ENCODE measurements around the gene UBE2S. TPM values are rescaled to one million over a fixed set of nuclear protein-coding genes. Genes with fewer than 3 reads are reported as not detected.

Gene UBE2S
- total RNA-seq, 1 experiment from 2014 or later = 345 TPM

- intact Hi-C loops (cut with micrococcal nuclease) = no loop called here
- ChIA-PET CTCF (interaction anchor here (0.8 to 1.8 kb wide), 4 partner anchors 12 to 153 kb away, joined by 3 to 5 read pairs (median 5); no protein-coding TSS in a partner anchor), POLR2A (interaction anchor here (0.7 to 0.9 kb wide), 3 partner anchors 18 to 307 kb away, joined by 3 to 4 read pairs (median 4); no protein-coding TSS in a partner anchor)
These were observed 56.8 kb downstream of the UBE2S start for GRCh38 chr19:55350620-55351315.

More at GRCh38 chr19:55350620-55351315, 56.8 kb downstream of the UBE2S start:
- H3K36me3 Mint-ChIP-seq (ENCODE audit: insufficient read depth, unreplicated experiment) = peaks cover 13% of the 10 kb centered on the region
- peaks cover 19% of the 10 kb centered on the region for H3K4me1 Mint-ChIP-seq (ENCODE audit: insufficient read depth, unreplicated experiment)
- no peak for DNase-seq (ENCODE audit: unreplicated experiment)
- BruUV-seq (replicated peaks) = no TSS peak
- H3K27me3 Mint-ChIP-seq (ENCODE audit: insufficient read depth, unreplicated experiment) = no peaks in the 10 kb centered on the region
- no peak overlapping the region for H3K4me3 Mint-ChIP-seq (ENCODE audit: unreplicated experiment)
- no peaks in the 10 kb centered on the region for H3K9me3 Mint-ChIP-seq (ENCODE audit: unreplicated experiment)
- no peak for TF ChIP-seq CTCF (IDR thresholded peaks at IDR 0.05; ENCODE audit: unreplicated experiment)
- no peak overlapping the region for H3K27ac Mint-ChIP-seq (ENCODE audit: low read depth, unreplicated experiment)

Other genes with a start within 250 kb of the UBE2S start
- 3.9 and 4.9 TPM in 2 replicates for gene DNAAF3, start 241.2 kb downstream of the UBE2S start, total RNA-seq (2022)
- not detected in 2 replicates for gene SYT5, start 227.5 kb downstream of the UBE2S start, total RNA-seq (2022)
- gene PTPRH, start 198.3 kb downstream of the UBE2S start, total RNA-seq (2022) = 0.56 and 2.3 TPM in 2 replicates
- gene TMEM86B, start 179.0 kb downstream of the UBE2S start, total RNA-seq (2022) = 4.2 and 4.7 TPM in 2 replicates
- gene PPP6R1, start 148.8 kb downstream of the UBE2S start, total RNA-seq (2022) = 70.6 and 78.9 TPM in 2 replicates
- 49.2 and 53.1 TPM in 2 replicates for gene HSPBP1, start 127.7 kb downstream of the UBE2S start, total RNA-seq (2022)
- gene BRSK1, start 123.8 kb downstream of the UBE2S start, total RNA-seq (2022) = 3.8 and 5.1 TPM in 2 replicates
- gene TMEM150B, start 82.4 kb downstream of the UBE2S start, total RNA-seq (2022) = not detected in 2 replicates
- gene KMT5C, start 67.9 kb downstream of the UBE2S start, total RNA-seq (2022) = 12.9 and 16.8 TPM in 2 replicates
- 0.33 and 0.93 TPM in 2 replicates for gene COX6B2, start 53.1 kb downstream of the UBE2S start, total RNA-seq (2022)
- gene GARIN5B, start 44.5 kb downstream of the UBE2S start, total RNA-seq (2022) = not detected in 2 replicates
- gene IL11, start 37.3 kb downstream of the UBE2S start, total RNA-seq (2022) = 4.2 TPM in 2 replicates
- 0.58 and 0.59 TPM in 2 replicates for gene TMEM190, start 31.0 kb downstream of the UBE2S start, total RNA-seq (2022)
- 10.6 and 14.9 TPM in 2 replicates for gene TMEM238, start 23.5 kb downstream of the UBE2S start, total RNA-seq (2022)
- 2,816 and 2,868 TPM in 2 replicates for gene RPL28, start 21.9 kb downstream of the UBE2S start, total RNA-seq (2022)
- gene SHISA7, start 35.5 kb upstream of the UBE2S start, total RNA-seq (2022) = not detected in 2 replicates
- gene ISOC2, start 53.9 kb upstream of the UBE2S start, total RNA-seq (2022) = 34.3 and 59.9 TPM in 2 replicates
- 0.23 and 0.32 TPM in 2 replicates for gene C19orf85, start 57.0 kb upstream of the UBE2S start, total RNA-seq (2022)
- 6.2 and 12.1 TPM in 2 replicates for gene ZNF628, start 68.8 kb upstream of the UBE2S start, total RNA-seq (2022)
- gene NAT14, start 77.4 kb upstream of the UBE2S start, total RNA-seq (2022) = 16.6 and 22.8 TPM in 2 replicates
- gene SSC5D, start 80.6 kb upstream of the UBE2S start, total RNA-seq (2022) = 0.33 and 0.59 TPM in 2 replicates
- not detected in 2 replicates for gene SBK2, start 129.3 kb upstream of the UBE2S start, total RNA-seq (2022)
- not detected in 2 replicates for gene SBK3, start 137.8 kb upstream of the UBE2S start, total RNA-seq (2022)
- gene ZNF579, start 173.1 kb upstream of the UBE2S start, total RNA-seq (2022) = 11.6 and 12.6 TPM in 2 replicates
- 13.5 and 16.3 TPM in 2 replicates for gene FIZ1, start 191.7 kb upstream of the UBE2S start, total RNA-seq (2022)
- gene ZNF524, start 192.5 kb upstream of the UBE2S start, total RNA-seq (2022) = 15.7 and 17.6 TPM in 2 replicates
- 12.2 and 12.7 TPM in 2 replicates for gene ZNF865, start 197.9 kb upstream of the UBE2S start, total RNA-seq (2022)
- 2.7 and 3.1 TPM in 2 replicates for gene ZNF784, start 216.8 kb upstream of the UBE2S start, total RNA-seq (2022)
- gene ZNF580, start 233.2 kb upstream of the UBE2S start, total RNA-seq (2022) = 38.9 and 44.9 TPM in 2 replicates
- 22.3 and 25.7 TPM in 2 replicates for gene ZNF581, start 235.9 kb upstream of the UBE2S start, total RNA-seq (2022)
- gene CCDC106, start 240.4 kb upstream of the UBE2S start, total RNA-seq (2022) = 2.3 and 2.5 TPM in 2 replicates
- gene U2AF2, start 247.2 kb upstream of the UBE2S start, total RNA-seq (2022) = 220 and 280 TPM in 2 replicates